Measurements from ENCODE around the gene TRAPPC8. TPM values are rescaled to one million over a fixed set of nuclear protein-coding genes. Genes with fewer than 3 reads are reported as not detected.

The TRAPPC8 gene
- total RNA-seq, 4 donors from 2014 or later: 35.0 to 49.4 (median 42.5) TPM

DNA sequence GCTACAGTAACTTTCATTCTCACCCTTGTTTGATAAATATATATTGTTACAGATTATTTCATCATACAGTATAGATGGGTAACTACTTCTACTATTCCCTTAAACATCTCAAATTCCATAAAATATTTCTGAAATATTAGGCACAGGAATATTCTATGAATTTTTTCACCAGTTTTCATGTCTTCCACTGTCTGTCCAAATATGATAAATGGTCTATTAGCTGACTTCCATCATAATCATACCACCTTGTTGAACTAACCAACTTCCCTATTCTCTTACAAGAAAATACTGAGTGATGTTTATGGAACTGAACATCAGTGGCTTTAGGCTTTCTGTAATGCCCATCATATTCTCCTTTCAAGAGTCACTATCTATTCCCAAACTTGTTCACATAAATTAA, 82.4 kb downstream of the TRAPPC8 start:
- Histone ChIP-seq H3K4me3 (no peak overlapping the region), H3K9me3 (no peaks in the 10 kb centered on the region), H3K4me1 (no peaks in the 10 kb centered on the region), H3K36me3 (peaks cover 9 to 97% (median 64%) of the 10 kb centered on the region in 4 donors), H3K27me3 (no peaks in the 10 kb centered on the region), H3K27ac (replicated peaks in 1 of 4) (no peak overlapping the region)
- TF ChIP-seq POLR2AphosphoS5 (IDR thresholded peaks at IDR 0.05) (no peak), EP300 (IDR thresholded peaks at IDR 0.05) (no peak), POLR2A (IDR thresholded peaks at IDR 0.05; ENCODE audit: low read depth) (no peak)
- TF ChIP-seq, protein P1, sequence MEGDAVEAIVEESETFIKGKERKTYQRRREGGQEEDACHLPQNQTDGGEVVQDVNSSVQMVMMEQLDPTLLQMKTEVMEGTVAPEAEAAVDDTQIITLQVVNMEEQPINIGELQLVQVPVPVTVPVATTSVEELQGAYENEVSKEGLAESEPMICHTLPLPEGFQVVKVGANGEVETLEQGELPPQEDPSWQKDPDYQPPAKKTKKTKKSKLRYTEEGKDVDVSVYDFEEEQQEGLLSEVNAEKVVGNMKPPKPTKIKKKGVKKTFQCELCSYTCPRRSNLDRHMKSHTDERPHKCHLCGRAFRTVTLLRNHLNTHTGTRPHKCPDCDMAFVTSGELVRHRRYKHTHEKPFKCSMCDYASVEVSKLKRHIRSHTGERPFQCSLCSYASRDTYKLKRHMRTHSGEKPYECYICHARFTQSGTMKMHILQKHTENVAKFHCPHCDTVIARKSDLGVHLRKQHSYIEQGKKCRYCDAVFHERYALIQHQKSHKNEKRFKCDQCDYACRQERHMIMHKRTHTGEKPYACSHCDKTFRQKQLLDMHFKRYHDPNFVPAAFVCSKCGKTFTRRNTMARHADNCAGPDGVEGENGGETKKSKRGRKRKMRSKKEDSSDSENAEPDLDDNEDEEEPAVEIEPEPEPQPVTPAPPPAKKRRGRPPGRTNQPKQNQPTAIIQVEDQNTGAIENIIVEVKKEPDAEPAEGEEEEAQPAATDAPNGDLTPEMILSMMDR (IDR thresholded peaks at IDR 0.05): no peak
- intact Hi-C loops (cut with DNase I): no loop called here
- no peak for DNase-seq (ENCODE audit: extremely low spot score)

DNA sequence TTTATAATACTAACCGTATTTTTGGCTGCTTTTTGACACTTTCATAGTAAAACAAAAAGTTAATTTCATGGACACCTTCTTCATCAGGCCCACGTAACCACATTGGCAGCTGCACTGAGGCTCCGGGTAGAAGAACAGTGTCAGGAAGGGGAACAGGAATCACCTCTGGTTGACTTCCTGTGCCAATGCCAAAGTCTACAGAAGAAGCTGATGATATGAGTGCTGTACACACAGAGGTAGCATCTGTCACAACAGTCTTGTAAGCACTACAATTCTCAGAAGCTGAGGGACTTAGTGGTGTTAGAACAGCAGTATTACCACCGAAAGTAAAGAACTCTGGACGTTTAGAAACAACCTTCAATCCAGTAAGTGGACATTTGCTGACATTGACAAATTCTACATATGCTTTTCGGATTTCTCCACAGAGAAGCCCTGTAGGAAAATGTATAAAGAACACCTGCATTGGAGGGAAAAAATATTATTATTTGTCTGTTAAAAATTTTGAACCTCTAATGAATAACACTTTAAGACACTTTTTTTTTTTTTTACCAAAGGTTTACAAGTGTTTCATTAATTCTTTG, 85.3 kb downstream of the TRAPPC8 start:
- no peak overlapping the region for H3K4me3 ChIP-seq
- TF ChIP-seq EP300 (IDR thresholded peaks at IDR 0.05): no peak
- no peak for TF ChIP-seq POLR2A (IDR thresholded peaks at IDR 0.05; ENCODE audit: low read depth)
- no peak for TF ChIP-seq POLR2AphosphoS5 (IDR thresholded peaks at IDR 0.05)
- intact Hi-C loops (cut with DNase I): no loop called here
- H3K27me3 ChIP-seq: no peaks in the 10 kb centered on the region
- no peaks in the 10 kb centered on the region for H3K4me1 ChIP-seq
- H3K27ac ChIP-seq (replicated peaks in 1 of 4): no peak overlapping the region
- peaks cover 13 to 99% (median 76%) of the 10 kb centered on the region in 4 donors for H3K36me3 ChIP-seq
- H3K9me3 ChIP-seq: no peaks in the 10 kb centered on the region
- DNase-seq (ENCODE audit: extremely low spot score): no peak
- WGBS: 71% methylated on average over 6 of the region's 6 CpGs

DNA sequence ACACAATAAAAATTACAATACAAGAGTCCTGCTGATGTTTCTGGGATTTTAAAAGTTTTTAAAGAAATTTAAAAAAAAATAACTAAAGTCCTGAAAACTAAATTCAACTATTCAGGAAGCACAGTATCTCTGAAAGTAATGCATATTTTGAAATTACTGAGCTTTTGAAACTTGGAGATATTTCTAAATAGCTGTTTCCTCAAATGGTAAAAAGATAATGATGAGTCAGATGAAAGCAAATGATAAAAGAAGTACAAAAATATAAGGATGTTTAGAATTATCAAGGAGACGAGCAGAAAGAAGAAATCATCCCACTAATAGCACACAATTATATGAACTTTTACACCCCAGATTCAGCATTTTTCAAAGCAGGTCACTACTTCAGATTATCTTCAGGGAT, 92.1 kb downstream of the TRAPPC8 start:
- DNase-seq (ENCODE audit: extremely low spot score): no peak
- WGBS: 72% methylated on average over 1 of the region's 1 CpG
- Histone ChIP-seq H3K4me1 (no peaks in the 10 kb centered on the region), H3K4me3 (no peak overlapping the region), H3K36me3 (peaks cover 50 to 94% (median 74%) of the 10 kb centered on the region in 4 donors), H3K9me3 (no peaks in the 10 kb centered on the region), H3K27ac (replicated peaks in 1 of 4) (no peak overlapping the region), H3K27me3 (no peaks in the 10 kb centered on the region)
- TF ChIP-seq POLR2A (IDR thresholded peaks at IDR 0.05; ENCODE audit: low read depth) (no peak), EP300 (IDR thresholded peaks at IDR 0.05) (no peak), POLR2AphosphoS5 (IDR thresholded peaks at IDR 0.05) (no peak)
- TF ChIP-seq, protein P1 (IDR thresholded peaks at IDR 0.05): no peak
- intact Hi-C loops (cut with DNase I): no loop called here

DNA sequence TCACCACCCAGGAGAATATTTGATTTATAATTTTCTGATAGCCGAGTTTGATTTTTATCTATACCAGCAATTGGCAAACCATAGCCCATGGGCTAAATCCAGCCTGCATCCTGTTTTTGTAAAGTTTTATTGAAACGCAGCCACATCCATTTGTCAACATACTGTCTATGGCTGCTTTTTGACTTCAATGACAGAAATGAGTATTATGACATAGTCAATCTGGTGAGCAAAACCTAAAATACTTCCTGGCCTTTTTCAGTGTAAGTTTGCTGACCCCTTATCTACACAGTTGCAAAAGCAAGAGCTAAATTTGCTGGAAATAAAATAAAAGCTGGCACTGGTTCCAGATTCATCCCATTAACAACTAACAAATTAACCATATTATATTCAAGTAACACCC, 102.4 kb downstream of the TRAPPC8 start:
- Histone ChIP-seq H3K4me1 (no peaks in the 10 kb centered on the region), H3K27ac (replicated peaks in 1 of 4) (no peak overlapping the region), H3K36me3 (peaks cover 27 to 81% (median 57%) of the 10 kb centered on the region in 4 donors), H3K4me3 (no peak overlapping the region), H3K9me3 (no peaks in the 10 kb centered on the region), H3K27me3 (no peaks in the 10 kb centered on the region)
- 94% methylated on average over 2 of the region's 2 CpGs for WGBS
- DNase-seq (ENCODE audit: extremely low spot score): no peak
- intact Hi-C loops (cut with DNase I): no loop called here
- no peak for TF ChIP-seq POLR2A (IDR thresholded peaks at IDR 0.05; ENCODE audit: low read depth)
- no peak for TF ChIP-seq EP300 (IDR thresholded peaks at IDR 0.05)
- TF ChIP-seq, protein P1 (IDR thresholded peaks at IDR 0.05): no peak
- no peak for TF ChIP-seq POLR2AphosphoS5 (IDR thresholded peaks at IDR 0.05)

DNA sequence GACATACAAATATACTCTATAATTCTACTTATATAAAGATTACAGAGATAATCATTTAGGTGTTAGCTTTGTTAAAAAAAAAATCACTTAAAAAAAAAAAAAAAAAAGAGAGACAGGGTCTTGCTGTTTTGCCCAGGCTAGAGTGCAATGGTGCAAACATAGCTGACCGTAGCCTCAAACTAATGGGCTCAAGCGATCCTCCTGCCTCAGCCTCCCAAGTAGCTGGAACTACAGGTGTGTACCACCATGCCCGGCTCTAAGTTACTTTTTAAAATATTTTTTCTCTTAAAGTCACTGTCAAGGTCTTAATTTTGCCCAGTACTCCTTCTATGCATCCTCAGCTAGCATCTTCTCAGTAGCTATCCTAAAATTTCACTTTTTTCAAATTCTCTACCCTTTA, 105.0 kb downstream of the TRAPPC8 start:
- Histone ChIP-seq H3K9me3 (no peaks in the 10 kb centered on the region), H3K36me3 (peaks cover 29 to 88% (median 69%) of the 10 kb centered on the region in 4 donors), H3K4me3 (no peak overlapping the region), H3K27ac (replicated peaks in 1 of 4) (no peak overlapping the region), H3K27me3 (no peaks in the 10 kb centered on the region), H3K4me1 (no peaks in the 10 kb centered on the region)
- DNase-seq (ENCODE audit: extremely low spot score): no peak
- 98% methylated on average over 3 of the region's 3 CpGs for WGBS
- intact Hi-C loops (cut with DNase I): no loop called here
- no peak for TF ChIP-seq POLR2A (IDR thresholded peaks at IDR 0.05; ENCODE audit: low read depth)
- TF ChIP-seq POLR2AphosphoS5 (IDR thresholded peaks at IDR 0.05): no peak
- TF ChIP-seq, protein P1 (IDR thresholded peaks at IDR 0.05): no peak
- no peak for TF ChIP-seq EP300 (IDR thresholded peaks at IDR 0.05)

All from esophagus muscularis mucosa (tissue), 4 donors.